ENCODE data around the gene KLF3. TPM values are rescaled to one million over a fixed set of nuclear protein-coding genes. Genes with fewer than 3 reads are reported as not detected.

The KLF3 gene
- total RNA-seq, 1 experiment from 2014 or later: 29.0 TPM

DNA sequence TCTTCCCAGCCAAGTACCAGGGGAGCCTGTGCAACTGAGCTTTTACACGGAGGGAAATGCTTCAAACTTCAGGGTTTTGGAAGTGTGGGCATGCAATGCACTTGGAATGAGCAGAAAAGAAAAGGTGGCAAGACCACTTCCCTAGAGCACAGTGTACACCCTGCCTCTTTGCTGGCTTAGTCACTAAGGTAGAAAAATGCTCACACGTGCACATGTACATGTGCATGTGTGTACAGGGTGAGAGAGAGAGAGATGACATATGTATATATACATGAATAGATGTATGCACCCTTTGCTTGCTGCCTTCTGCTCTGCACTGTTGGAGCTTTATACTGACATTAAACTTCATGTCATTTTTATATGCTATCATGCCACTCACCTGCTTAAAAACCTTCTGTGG is 7.9 kb upstream of the KLF3 start:
- H3K18ac ChIP-seq (ENCODE audit: insufficient read length, low read depth, low read length): no peak overlapping the region
- no peaks in the 10 kb centered on the region for H3K27me3 ChIP-seq (ENCODE audit: insufficient read depth, low read length)
- no peak for DNase-seq
- no peak overlapping the region for H3K23ac ChIP-seq (ENCODE audit: insufficient read length, low read depth, low read length)
- no peak overlapping the region for H3K9ac ChIP-seq (ENCODE audit: extremely low read depth, insufficient read length, low read length)
- no peak overlapping the region for H2BK15ac ChIP-seq (ENCODE audit: low read depth, low read length)
- TF ChIP-seq, protein P1, sequence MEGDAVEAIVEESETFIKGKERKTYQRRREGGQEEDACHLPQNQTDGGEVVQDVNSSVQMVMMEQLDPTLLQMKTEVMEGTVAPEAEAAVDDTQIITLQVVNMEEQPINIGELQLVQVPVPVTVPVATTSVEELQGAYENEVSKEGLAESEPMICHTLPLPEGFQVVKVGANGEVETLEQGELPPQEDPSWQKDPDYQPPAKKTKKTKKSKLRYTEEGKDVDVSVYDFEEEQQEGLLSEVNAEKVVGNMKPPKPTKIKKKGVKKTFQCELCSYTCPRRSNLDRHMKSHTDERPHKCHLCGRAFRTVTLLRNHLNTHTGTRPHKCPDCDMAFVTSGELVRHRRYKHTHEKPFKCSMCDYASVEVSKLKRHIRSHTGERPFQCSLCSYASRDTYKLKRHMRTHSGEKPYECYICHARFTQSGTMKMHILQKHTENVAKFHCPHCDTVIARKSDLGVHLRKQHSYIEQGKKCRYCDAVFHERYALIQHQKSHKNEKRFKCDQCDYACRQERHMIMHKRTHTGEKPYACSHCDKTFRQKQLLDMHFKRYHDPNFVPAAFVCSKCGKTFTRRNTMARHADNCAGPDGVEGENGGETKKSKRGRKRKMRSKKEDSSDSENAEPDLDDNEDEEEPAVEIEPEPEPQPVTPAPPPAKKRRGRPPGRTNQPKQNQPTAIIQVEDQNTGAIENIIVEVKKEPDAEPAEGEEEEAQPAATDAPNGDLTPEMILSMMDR (conservative IDR thresholded peaks at IDR 0.05): no peak
- no peak overlapping the region for H3T11ph ChIP-seq (ENCODE audit: low read length)
- no peak overlapping the region for H3K56ac ChIP-seq (ENCODE audit: insufficient read length, low read depth, low read length)
- no peak overlapping the region for H2BK5ac ChIP-seq (ENCODE audit: insufficient read length, low read length)
- H3K14ac ChIP-seq (ENCODE audit: insufficient read depth, low read length): no peak overlapping the region
- no peaks in the 10 kb centered on the region for H3K79me2 ChIP-seq (ENCODE audit: insufficient read depth, low read length)
- WGBS (ENCODE audit: extremely low coverage, insufficient read length, low lambda C conversion rate): no CpG with 5 or more reads among the region's 2 CpGs
- H3K4me2 ChIP-seq (ENCODE audit: insufficient read depth, insufficient read length, low read length): no peak overlapping the region
- H4K5ac ChIP-seq (ENCODE audit: insufficient read length, low read depth, low read length): no peak overlapping the region
- no peak overlapping the region for H4K8ac ChIP-seq (replicated peaks; ENCODE audit: insufficient read length, low read depth, low read length)
- Mint-ChIP-seq H3K4me1 (peaks cover 5 to 8% of the 10 kb centered on the region in 2 experiments), H3K27me3 (ENCODE audit: low read depth) (peaks cover 3% of the 10 kb centered on the region), H3K36me3 (ENCODE audit: insufficient read depth in 1 of 3, low read depth in 3 of 3) (peaks cover 0 to 5% (median 0%) of the 10 kb centered on the region in 3 experiments; a peak in 2 of 7 replicates), H3K27ac (no peak overlapping the region; a peak in 1 of 7 replicates), H3K4me3 (no peak overlapping the region), H3K9me3 (no peaks in the 10 kb centered on the region)
- no peak overlapping the region for H2BK20ac ChIP-seq (ENCODE audit: low read depth, low read length, poor library complexity, severe bottlenecking)
- H3K79me1 ChIP-seq (ENCODE audit: insufficient read depth, low read depth, low read length, poor library complexity, severe bottlenecking): no peaks in the 10 kb centered on the region
- H3K23me2 ChIP-seq (ENCODE audit: insufficient read length, low read depth, low read length, poor library complexity, severe bottlenecking): no peaks in the 10 kb centered on the region
- H3K27ac ChIP-seq (ENCODE audit: insufficient read length, low read depth, low read length): no peak overlapping the region
- H3K4me1 ChIP-seq (ENCODE audit: insufficient read depth, low read length): no peaks in the 10 kb centered on the region
- no peak overlapping the region for H3K4ac ChIP-seq (ENCODE audit: low read depth, low read length)
- H2BK120ac ChIP-seq (ENCODE audit: low read depth, low read length, poor library complexity, severe bottlenecking): no peak overlapping the region
- H2AK5ac ChIP-seq (ENCODE audit: insufficient read length, low read length): no peak overlapping the region
- no peak overlapping the region for H2BK12ac ChIP-seq (ENCODE audit: insufficient read length, low read depth, low read length)
- no peaks in the 10 kb centered on the region for H4K20me1 ChIP-seq (ENCODE audit: control insufficient read depth, insufficient read depth, insufficient read length)
- no peaks in the 10 kb centered on the region for H3K9me3 ChIP-seq (ENCODE audit: control insufficient read depth, low read depth, low read length)
- no peak overlapping the region for H4K91ac ChIP-seq (ENCODE audit: insufficient read length, low read depth, low read length)
- no peak overlapping the region for H2AFZ ChIP-seq (ENCODE audit: low read length)
